IPS-20b (cell line): Measurements from ENCODE around the gene PREP.

Experiments
- H3K27ac ChIP-seq: one replicate; pipeline ENCODE4 v1.5.1; 2013; ENCODE audit warnings: low read length
- H3K27me3 ChIP-seq: 2 replicates; pipeline ENCODE4 v1.6.1; 2013; ENCODE audit warnings: mild to moderate bottlenecking, low read length, inconsistent platforms; ENCODE audit not compliant: insufficient read depth
- H3K36me3 ChIP-seq: 2 replicates; pipeline ENCODE4 v1.6.1; 2013; ENCODE audit warnings: low read depth, mild to moderate bottlenecking, inconsistent platforms, low read length, moderate library complexity; ENCODE audit not compliant: insufficient read depth
- H3K4me1 ChIP-seq: 2 replicates; pipeline ENCODE4 v1.6.1; 2013; ENCODE audit warnings: mild to moderate bottlenecking, control low read depth, inconsistent platforms, low read length, moderate library complexity; ENCODE audit not compliant: insufficient read depth
- H3K4me3 ChIP-seq: 2 replicates; pipeline ENCODE4 v1.5.1; 2013; ENCODE audit warnings: mild to moderate bottlenecking, low read length, inconsistent platforms
- H3K9ac ChIP-seq: 2 replicates; pipeline ENCODE4 v1.6.1; 2013; ENCODE audit warnings: low read depth, mild to moderate bottlenecking, inconsistent platforms, low read length, moderate library complexity
- H3K9me3 ChIP-seq: 2 replicates; pipeline ENCODE4 v1.6.1; 2013; ENCODE audit warnings: mild to moderate bottlenecking, low read depth, low read length, inconsistent platforms; ENCODE audit not compliant: insufficient read depth

PREP gene

DNA sequence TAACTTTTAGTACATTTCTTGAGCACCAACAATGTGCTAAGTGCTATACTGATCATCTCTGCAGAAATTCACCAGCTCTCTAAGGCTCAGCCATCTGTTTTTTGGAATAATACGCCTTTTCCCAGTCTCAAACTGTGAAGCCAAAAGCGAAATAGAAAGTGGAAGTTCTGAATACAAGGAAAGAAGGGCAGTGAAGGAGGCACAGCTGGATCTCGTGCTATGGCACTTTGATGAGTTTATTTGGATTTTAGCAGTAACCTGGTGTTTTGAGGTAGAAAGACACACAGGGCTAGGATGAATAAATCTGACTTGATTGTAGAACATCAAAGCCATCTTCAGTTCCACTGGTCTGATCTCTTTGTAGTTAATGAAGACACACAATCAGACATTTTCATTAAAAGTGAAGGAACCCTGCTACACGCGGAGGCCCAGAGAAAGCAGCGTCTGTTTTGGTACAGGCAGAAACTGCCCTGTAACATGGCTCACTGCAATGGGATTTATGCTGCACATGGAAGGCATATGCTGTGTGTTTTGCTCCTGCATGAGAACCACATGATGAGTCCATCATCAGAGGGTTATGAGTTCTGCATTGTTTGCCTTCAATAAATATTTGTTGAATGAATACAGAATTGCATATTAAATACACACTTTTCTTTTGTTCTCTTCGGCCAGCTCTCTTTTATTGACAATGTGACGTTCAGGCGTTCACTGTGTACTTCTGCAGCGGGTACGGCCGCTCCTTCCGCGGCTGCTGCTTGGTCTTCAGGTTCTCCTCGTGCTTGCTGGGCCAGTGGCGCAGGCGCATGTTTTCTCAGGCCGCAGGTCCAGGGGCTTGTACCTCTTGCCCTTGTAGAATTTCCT, 100.9 kb downstream of the PREP start:
- Histone ChIP-seq H3K27ac (no peak overlapping the region), H3K4me1 (peaks cover 13% of the 10 kb centered on the region), H3K4me3 (no peak overlapping the region), H3K9me3 (no peaks in the 10 kb centered on the region), H3K27me3 (no peaks in the 10 kb centered on the region), H3K9ac (no peak overlapping the region), H3K36me3 (peaks cover 7% of the 10 kb centered on the region; the same call in 1 of the 2 replicates)

DNA sequence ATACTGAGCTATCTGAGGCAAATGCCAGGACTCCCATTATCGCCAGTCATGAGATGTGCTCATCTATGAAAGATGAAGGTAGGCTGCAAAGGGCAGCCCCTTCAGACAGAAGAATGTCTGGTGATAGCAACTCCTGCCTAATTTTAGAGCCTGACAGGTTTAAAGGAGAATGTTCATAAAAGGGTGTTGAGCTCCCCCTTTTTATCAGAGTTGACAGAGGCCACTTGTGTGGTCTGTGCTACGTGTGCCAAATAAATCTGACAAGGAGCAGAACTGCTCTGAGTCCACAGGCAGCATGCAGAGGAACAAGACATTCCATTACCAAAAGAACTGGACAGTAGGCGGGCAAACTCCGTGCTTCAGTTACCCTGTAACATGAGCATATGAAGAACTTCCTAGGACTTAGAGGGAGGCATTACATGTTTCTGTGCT, 101.8 kb downstream of the PREP start:
- peaks cover 7% of the 10 kb centered on the region; the same call in 1 of the 2 replicates for H3K36me3 ChIP-seq
- H3K9ac ChIP-seq = no peak overlapping the region
- no peak overlapping the region for H3K27ac ChIP-seq
- H3K4me1 ChIP-seq = peaks cover 13% of the 10 kb centered on the region
- H3K27me3 ChIP-seq = no peaks in the 10 kb centered on the region
- H3K4me3 ChIP-seq = no peak overlapping the region
- no peaks in the 10 kb centered on the region for H3K9me3 ChIP-seq

DNA sequence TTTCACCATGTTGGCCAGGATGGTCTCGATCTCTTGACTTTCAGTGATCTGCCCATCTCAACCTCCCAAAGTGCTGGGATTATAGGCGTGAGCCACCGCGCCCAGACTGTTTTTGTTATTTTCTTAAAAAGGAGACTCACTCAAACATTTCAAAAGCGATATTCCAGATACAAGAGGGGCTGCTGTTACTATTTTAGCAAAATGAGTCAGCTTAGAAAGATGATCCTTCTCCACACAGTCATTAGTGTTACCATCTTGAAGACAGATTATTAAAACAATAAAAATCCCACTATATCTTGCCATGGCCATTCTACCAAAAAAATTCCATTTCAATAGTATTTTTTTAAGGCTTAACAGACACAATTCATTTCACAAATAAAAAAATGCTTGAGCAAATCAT, 102.8 kb downstream of the PREP start:
- Histone ChIP-seq H3K27me3 (no peaks in the 10 kb centered on the region), H3K36me3 (peaks cover 7% of the 10 kb centered on the region; the same call in 1 of the 2 replicates), H3K4me1 (peaks cover 11% of the 10 kb centered on the region), H3K4me3 (no peak overlapping the region), H3K27ac (no peak overlapping the region), H3K9me3 (no peaks in the 10 kb centered on the region), H3K9ac (no peak overlapping the region)

DNA sequence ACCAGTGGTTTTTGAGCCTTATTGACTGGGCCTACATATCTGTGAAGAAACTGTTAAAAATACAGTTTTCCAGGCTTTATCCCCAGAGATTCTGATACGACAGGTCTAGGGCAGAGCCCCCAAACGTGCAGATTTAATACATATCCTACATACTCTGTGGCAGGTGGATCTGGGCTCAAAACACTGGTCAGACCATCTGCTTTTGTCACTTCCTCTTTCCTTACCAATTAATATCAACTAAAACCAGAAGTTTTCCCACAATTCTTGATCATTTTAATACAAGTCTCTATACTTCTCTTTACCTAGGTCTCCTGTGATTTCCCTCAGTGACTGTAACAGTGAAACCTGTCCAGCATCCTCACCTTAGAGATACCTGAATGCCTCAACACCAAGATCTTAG, 108.8 kb downstream of the PREP start:
- Histone ChIP-seq H3K27ac (no peak overlapping the region), H3K9ac (no peak overlapping the region), H3K27me3 (no peaks in the 10 kb centered on the region), H3K4me3 (no peak overlapping the region), H3K9me3 (no peaks in the 10 kb centered on the region), H3K4me1 (no peaks in the 10 kb centered on the region), H3K36me3 (no peaks in the 10 kb centered on the region)

DNA sequence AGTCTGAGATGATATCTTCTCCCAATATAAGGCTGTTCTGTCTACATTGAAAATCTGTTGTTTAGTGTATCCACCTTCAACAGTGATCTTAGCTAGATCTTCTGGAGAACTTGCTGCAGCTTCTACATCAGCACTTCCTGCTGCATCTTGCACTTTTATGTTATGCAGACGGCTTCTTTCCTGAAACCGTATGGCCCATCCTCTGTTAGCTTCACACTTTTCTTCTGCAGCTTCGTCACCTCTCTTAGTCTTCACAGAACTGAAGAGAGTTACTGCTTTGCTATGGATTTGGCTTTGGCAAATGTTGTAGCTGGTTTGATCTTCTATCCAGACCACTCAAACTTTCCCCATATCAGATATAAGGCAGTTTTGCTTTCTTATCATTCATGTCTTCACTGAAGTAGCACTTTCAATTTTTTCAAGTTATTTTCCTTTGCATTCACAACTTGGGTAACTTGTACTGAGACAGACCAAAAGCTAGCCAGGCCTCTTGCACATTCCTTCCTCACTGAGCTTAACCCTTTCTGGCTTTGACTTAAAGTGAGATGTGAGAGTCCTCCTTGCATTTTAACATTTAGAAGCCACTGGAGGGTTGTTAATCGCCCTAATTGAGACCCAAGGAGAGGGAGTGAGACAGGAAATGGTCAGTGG, 110.1 kb downstream of the PREP start:
- Histone ChIP-seq H3K9me3 (no peaks in the 10 kb centered on the region), H3K27ac (no peak overlapping the region), H3K9ac (no peak overlapping the region), H3K4me1 (no peaks in the 10 kb centered on the region), H3K36me3 (peaks cover 10% of the 10 kb centered on the region; the same call in 1 of the 2 replicates), H3K4me3 (no peak overlapping the region), H3K27me3 (no peaks in the 10 kb centered on the region)

DNA sequence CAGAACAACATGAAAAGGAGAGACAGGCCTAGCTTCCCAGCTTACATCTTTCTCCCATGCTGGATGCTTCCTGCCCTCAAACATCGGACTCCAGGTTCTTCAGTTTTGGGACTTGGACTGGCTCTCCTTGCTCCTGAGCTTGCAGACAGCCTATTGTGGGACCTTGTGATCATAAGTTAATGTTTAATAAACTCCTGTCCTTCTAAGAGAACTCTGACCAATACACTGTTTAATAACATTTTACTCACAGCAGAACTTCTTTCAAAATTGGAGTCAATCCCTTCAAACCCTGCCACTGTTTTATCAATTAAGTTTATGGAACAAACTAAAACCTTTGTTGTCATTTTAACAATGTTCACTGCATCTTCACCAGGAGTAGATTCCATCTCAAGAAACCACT, 111.4 kb downstream of the PREP start:
- no peak overlapping the region for H3K4me3 ChIP-seq
- no peaks in the 10 kb centered on the region for H3K9me3 ChIP-seq
- H3K36me3 ChIP-seq = peaks cover 23% of the 10 kb centered on the region; the same call in 1 of the 2 replicates
- H3K9ac ChIP-seq = no peak overlapping the region
- H3K27me3 ChIP-seq = no peaks in the 10 kb centered on the region
- H3K4me1 ChIP-seq = no peaks in the 10 kb centered on the region
- no peak overlapping the region for H3K27ac ChIP-seq

DNA sequence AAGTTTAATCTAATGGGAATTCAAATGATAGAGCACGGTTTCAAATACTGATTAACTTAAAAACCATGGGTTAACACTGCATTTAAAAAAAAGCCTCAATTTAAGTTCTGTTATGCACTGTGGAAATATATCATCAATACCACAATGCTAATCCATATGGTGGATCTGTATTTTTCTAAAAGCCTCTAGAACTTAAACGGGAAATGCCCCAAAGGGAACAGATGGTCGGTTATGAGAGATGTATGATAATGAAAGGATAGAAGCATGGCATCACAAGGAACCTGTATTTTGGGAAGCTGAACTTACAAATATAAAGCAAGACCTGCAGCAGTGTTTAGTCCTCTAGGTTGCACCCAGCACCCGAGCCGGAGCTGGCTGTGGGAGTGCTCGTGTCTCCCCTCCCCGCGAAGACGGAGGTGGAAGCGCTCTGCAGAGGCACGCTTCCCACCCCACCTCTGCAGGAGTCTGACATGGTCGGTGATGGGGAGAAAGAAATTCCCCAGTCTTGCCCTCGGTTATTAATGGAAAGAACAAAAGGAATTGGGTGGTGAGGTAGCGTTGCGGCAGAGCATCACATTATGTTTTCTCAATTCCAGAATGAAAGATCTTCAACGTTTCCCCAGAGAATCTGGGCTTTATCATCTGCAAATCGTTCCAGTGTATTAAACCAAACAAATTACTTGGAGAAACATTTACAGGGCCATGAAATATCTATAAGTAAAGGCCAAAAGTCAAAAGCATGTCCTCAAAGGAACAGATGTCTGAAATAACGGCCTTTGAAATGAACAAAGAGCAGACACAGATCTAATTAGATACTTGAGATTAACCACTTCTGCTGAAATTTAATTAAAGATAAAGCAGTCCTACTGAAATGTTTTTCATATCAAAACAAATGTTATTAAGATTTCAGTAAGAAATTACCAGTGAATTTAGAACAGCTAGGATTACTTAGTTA, 120.0 kb downstream of the PREP start:
- H3K9me3 ChIP-seq = no peaks in the 10 kb centered on the region
- no peaks in the 10 kb centered on the region for H3K27me3 ChIP-seq
- H3K9ac ChIP-seq = no peak overlapping the region
- H3K27ac ChIP-seq = no peak overlapping the region
- no peaks in the 10 kb centered on the region for H3K4me1 ChIP-seq
- H3K4me3 ChIP-seq = no peak overlapping the region
- H3K36me3 ChIP-seq = peaks cover 71% of the 10 kb centered on the region

DNA sequence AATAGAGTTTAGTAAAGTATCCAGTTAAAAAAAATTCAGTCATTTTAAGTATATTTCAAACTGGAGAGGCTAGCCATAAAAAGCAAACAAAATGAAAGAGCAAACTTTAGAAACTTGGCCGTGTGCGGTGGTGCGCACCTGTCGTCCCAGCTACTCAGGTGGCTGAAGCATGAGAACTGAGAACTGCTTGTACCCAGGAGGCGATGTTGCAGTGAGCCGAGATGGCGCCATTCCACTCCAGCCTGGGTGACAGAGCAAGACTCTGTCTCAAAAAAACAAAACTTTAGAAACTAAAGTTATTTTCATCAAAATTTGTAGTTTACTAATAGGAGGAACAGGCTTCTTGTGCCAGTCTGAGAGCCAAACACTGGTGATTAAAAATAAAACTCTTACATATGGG, 122.8 kb downstream of the PREP start:
- Histone ChIP-seq H3K9ac (no peak overlapping the region), H3K4me1 (no peaks in the 10 kb centered on the region), H3K4me3 (no peak overlapping the region), H3K27me3 (no peaks in the 10 kb centered on the region), H3K27ac (no peak overlapping the region), H3K36me3 (peaks cover 78% of the 10 kb centered on the region), H3K9me3 (no peaks in the 10 kb centered on the region)

DNA sequence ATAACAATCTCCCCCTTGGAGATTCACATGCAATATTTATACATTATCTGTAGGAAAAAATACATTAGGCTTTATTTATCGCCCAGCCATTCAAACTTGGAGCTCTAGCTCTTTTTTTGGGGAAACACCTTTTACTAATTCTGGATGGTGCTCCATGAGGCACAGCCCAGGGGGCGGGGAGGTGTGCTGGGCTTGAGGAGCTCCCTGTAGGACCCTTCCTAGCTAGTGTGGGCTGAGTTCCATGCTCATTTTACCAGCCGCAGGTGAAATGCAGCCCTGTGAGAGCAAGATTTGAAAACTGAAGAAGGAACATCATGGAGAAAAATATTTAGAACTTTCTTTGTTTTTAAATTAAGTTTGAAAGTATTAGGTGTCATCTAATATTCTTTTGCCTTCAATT, 123.4 kb downstream of the PREP start:
- Histone ChIP-seq H3K9ac (no peak overlapping the region), H3K27ac (no peak overlapping the region), H3K27me3 (no peaks in the 10 kb centered on the region), H3K36me3 (peaks cover 72% of the 10 kb centered on the region), H3K9me3 (no peaks in the 10 kb centered on the region), H3K4me3 (no peak overlapping the region), H3K4me1 (no peaks in the 10 kb centered on the region)

DNA sequence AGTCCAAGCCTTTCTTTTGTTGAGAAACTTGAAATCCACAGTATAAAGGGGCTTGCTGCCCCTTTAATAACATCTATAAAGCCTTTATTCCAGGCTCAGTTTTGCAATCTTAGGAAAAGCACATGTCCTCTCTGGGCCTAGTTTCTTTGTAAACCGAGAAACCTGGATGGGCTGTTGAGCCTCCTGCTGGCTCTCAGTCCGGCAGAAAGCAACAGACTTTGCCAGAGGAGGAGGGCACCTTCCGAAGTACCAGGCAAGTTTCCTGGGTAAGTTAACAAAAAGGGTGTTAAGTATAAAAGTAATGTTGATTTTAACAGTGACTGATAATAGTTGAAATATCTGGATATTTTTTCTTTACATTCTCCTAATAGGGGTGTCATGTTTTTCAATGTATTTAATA, 124.1 kb downstream of the PREP start:
- peaks cover 70% of the 10 kb centered on the region for H3K36me3 ChIP-seq

DNA sequence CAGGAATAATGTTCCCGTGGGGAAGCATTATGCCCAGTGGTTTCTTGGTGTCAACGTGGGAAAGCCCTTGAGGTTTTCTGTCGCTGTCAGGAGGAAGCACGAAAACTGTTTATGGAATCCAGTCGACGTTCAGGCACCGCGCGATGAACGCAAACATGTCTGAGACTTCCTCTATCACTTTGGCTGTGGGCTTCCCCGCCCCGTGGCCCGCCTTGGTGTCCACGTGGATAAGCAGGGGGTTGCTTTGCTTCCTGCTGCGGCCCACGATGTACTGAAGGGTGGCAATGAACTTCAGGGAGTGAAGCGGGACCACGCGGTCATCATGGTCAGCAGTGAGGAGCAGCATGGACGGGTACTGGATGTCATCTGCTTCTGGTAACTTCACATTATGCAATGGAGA, 124.8 kb downstream of the PREP start:
- no peak overlapping the region for H3K9ac ChIP-seq
- no peaks in the 10 kb centered on the region for H3K9me3 ChIP-seq
- H3K27me3 ChIP-seq = no peaks in the 10 kb centered on the region
- H3K4me1 ChIP-seq = no peaks in the 10 kb centered on the region; the same call in 1 of the 2 replicates
- H3K27ac ChIP-seq = no peak overlapping the region
- peaks cover 70% of the 10 kb centered on the region for H3K36me3 ChIP-seq
- no peak overlapping the region for H3K4me3 ChIP-seq

More for the DNA sequence above, 124.1 kb downstream of the PREP start:
- no peaks in the 10 kb centered on the region for H3K4me1 ChIP-seq
- no peaks in the 10 kb centered on the region for H3K9me3 ChIP-seq
- no peak overlapping the region for H3K4me3 ChIP-seq
- H3K27ac ChIP-seq = no peak overlapping the region
- H3K27me3 ChIP-seq = no peaks in the 10 kb centered on the region
- H3K9ac ChIP-seq = no peak overlapping the region
